Esophagus (tissue), 2 donors: ENCODE measurements around the gene KLC1. TPM values are rescaled to one million over a fixed set of nuclear protein-coding genes. Genes with fewer than 3 reads are reported as not detected.

ENCODE experiments used
- H3K27ac ChIP-seq, 2 donors: one replicate each; pipeline ENCODE4 v1.5.1; 2013; ENCODE audit warnings: low read depth in 2 of 2, mild to moderate bottlenecking in 2 of 2, inconsistent platforms in 1 of 2, low read length in 1 of 2, moderate library complexity in 1 of 2
- H3K27me3 ChIP-seq, 2 donors: one replicate each; pipeline ENCODE4 v1.6.1; 2013; ENCODE audit warnings: low read length in 2 of 2, control low read depth in 1 of 2, mild to moderate bottlenecking in 1 of 2; ENCODE audit not compliant: insufficient read depth in 2 of 2, control insufficient read depth in 1 of 2
- H3K36me3 ChIP-seq, 2 donors: one replicate each; pipeline ENCODE4 v1.6.1; 2013; ENCODE audit warnings: low read length in 1 of 2; ENCODE audit not compliant: control insufficient read depth in 2 of 2, insufficient read depth in 2 of 2
- H3K4me1 ChIP-seq, 2 donors: one replicate each; pipeline ENCODE4 v1.6.1; 2013; ENCODE audit warnings: low read length in 1 of 2; ENCODE audit not compliant: control insufficient read depth in 2 of 2, insufficient read depth in 2 of 2
- H3K4me3 ChIP-seq, 2 donors: one replicate each; pipeline ENCODE4 v1.5.1; 2013; ENCODE audit warnings: low read length in 2 of 2, mild to moderate bottlenecking in 2 of 2, low read depth in 1 of 2, moderate library complexity in 1 of 2
- H3K9me3 ChIP-seq, 2 donors: one replicate each; pipeline ENCODE4 v1.6.1; 2013; ENCODE audit warnings: mild to moderate bottlenecking in 2 of 2, low read depth in 1 of 2, low read length in 1 of 2, moderate library complexity in 1 of 2; ENCODE audit not compliant: control insufficient read depth in 2 of 2, insufficient read depth in 1 of 2
- WGBS, 2 donors: extraction: QIAGEN DNeasy Blood & Tissue Kit; methylation state at CpG; one replicate each; pipeline ENCODE4 v1.1.7; 2013; 5-methylcytosine and 5-hydroxymethylcytosine counted together
- polyA plus RNA-seq, 2 donors: library from polyadenylated mRNA; stranded (reverse); fragments of 200-250 nt; gene quantifications; one replicate each; pipeline ENCODE4 v1.2.3, GENCODE V29; 2013
- donor health status: healthy with polysubstance abuse.
- donor health status: Bipolar disorder and iron deficiency.

The KLC1 gene
- polyA plus RNA-seq, 2 donors = 69.8 to 102 TPM

- Histone ChIP-seq H3K4me1 (peaks cover 17 to 43% of the 10 kb centered on the region in 2 donors), H3K36me3 (peaks cover 0 to 16% of the 10 kb centered on the region in 2 donors)
Observed at GRCh38 chr14:103721334-103722120, 92.5 kb downstream of the KLC1 start.

GRCh38 chr14:103723748-103724081 lies 94.7 kb downstream of the KLC1 start:
- Histone ChIP-seq H3K36me3 (peaks cover 0 to 23% of the 10 kb centered on the region in 2 donors), H3K27me3 (no peaks in the 10 kb centered on the region), H3K9me3 (no peaks in the 10 kb centered on the region), H3K4me1 (peaks cover 17 to 44% of the 10 kb centered on the region in 2 donors), H3K4me3 (no peak overlapping the region), H3K27ac (peak overlapping the region; percentile 63 to 73)
- WGBS, 2 donors = 76 to 81% methylated on average over 7 of the region's 7 CpGs

More at GRCh38 chr14:103721334-103722120, 92.5 kb downstream of the KLC1 start:
- Histone ChIP-seq H3K27me3 (no peaks in the 10 kb centered on the region), H3K4me3 (no peak overlapping the region), H3K27ac (peak overlapping the region; percentile 11 to 66), H3K9me3 (no peaks in the 10 kb centered on the region)
- 79 to 84% methylated on average over 26 of the region's 26 CpGs for WGBS, 2 donors

DNA sequence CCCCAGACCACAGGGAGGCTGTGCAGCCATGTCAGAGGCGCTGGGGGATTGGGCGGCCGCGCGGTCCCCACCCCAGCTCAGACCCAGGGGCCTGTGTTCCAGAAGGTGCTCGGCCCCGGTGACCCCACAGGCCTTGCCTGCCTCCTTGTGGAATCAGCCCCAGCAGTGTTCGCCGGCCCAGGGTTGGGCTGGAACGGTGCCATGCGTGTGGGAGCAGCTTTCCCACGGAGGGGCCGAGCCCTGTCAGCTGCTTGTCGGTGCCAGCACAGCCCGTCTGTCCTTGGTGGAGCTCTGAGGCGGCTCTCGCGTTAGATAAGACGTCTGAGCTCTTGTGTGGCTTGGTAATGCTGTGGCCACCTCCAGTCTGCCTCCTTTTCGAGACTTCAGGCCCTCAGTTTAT lies 95.1 kb downstream of the KLC1 start:
- H3K4me1 ChIP-seq = peaks cover 17 to 42% of the 10 kb centered on the region in 2 donors
- peaks cover 0 to 27% of the 10 kb centered on the region in 2 donors for H3K36me3 ChIP-seq
- H3K4me3 ChIP-seq = no peak overlapping the region
- H3K27me3 ChIP-seq = no peaks in the 10 kb centered on the region
- no peaks in the 10 kb centered on the region for H3K9me3 ChIP-seq
- peak overlapping the region; percentile 63 to 73 for H3K27ac ChIP-seq
- WGBS, 2 donors = 35 to 43% methylated on average over 20 of the region's 20 CpGs

DNA sequence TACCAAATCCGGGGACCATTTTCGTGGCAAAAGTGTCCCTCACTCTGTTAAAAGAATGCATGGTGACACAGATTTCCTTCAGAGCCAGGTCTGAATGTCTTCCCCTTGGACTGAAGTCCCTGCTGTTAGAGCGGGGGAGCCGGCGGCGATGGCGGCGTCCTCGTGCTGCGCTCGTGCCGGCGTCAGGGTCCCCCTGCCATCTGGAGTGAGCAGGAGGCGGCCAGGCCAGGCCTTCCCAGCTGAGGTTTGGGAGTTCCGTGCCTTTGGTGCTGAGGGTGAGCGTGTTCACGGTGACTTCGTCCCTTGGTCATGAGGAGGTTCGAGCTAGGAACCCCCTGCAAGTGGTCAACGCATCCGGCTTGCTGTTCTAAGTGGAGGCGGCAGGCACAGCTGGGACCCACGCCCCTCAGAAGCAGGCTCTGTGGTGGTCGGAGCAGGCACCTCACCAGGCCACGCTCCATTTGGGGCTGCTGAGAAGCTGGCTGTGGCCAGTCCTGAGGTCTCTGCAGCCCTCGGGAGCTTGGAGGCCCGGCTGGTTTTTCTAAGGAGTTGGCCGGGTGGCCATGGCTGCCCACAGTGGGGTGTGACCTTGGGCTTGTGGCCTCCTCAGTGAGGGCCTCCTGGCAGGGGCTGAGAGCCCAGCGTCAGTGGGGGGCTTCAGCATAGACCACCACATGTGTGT lies 96.1 kb downstream of the KLC1 start:
- H3K36me3 ChIP-seq = peaks cover 4 to 36% of the 10 kb centered on the region in 2 donors
- WGBS, 2 donors = 92 to 94% methylated on average over 29 of the region's 29 CpGs
- H3K4me1 ChIP-seq = peaks cover 20 to 48% of the 10 kb centered on the region in 2 donors
- H3K9me3 ChIP-seq = no peaks in the 10 kb centered on the region
- no peaks in the 10 kb centered on the region for H3K27me3 ChIP-seq
- H3K27ac ChIP-seq = no peak overlapping the region
- no peak overlapping the region for H3K4me3 ChIP-seq

GRCh38 chr14:103725739-103726395 lies 96.9 kb downstream of the KLC1 start:
- WGBS, 2 donors = 86 to 88% methylated on average over 16 of the region's 16 CpGs
- Histone ChIP-seq H3K9me3 (no peaks in the 10 kb centered on the region), H3K36me3 (peaks cover 4 to 43% of the 10 kb centered on the region in 2 donors), H3K4me1 (peaks cover 25 to 55% of the 10 kb centered on the region in 2 donors), H3K4me3 (no peak overlapping the region), H3K27me3 (no peaks in the 10 kb centered on the region), H3K27ac (no peak overlapping the region)

DNA sequence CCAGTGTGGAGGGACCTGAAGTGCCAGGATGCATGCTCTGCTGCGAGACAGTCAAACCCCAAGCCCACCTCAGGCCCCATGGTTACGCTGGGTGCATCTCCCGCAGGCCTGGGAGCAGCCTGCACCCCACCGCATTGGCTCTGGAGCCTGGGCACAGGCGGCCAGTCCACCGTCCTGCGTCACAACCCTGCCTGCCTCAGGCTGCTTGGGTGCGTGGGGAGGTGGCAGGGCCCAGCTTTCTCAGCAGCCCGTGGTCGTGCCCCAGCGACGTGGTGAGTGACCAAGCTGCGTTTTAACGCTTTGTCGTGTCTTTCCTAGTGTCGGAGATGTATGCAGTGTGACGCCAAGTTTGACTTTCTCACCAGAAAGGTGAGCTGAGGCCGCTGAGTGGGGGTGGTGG lies 97.5 kb downstream of the KLC1 start:
- no peak overlapping the region for H3K27ac ChIP-seq
- peaks cover 4 to 43% of the 10 kb centered on the region in 2 donors for H3K36me3 ChIP-seq
- no peak overlapping the region for H3K4me3 ChIP-seq
- WGBS, 2 donors = 92 to 95% methylated on average over 18 of the region's 18 CpGs
- H3K4me1 ChIP-seq = peaks cover 20 to 52% of the 10 kb centered on the region in 2 donors
- no peaks in the 10 kb centered on the region for H3K9me3 ChIP-seq
- no peaks in the 10 kb centered on the region for H3K27me3 ChIP-seq

- WGBS, 2 donors = 77 to 80% methylated on average over 53 of the region's 53 CpGs
- H3K4me1 ChIP-seq = peaks cover 20 to 52% of the 10 kb centered on the region in 2 donors
- H3K36me3 ChIP-seq = peaks cover 4 to 48% of the 10 kb centered on the region in 2 donors
Observed at GRCh38 chr14:103727313-103727980, 98.4 kb downstream of the KLC1 start.

DNA sequence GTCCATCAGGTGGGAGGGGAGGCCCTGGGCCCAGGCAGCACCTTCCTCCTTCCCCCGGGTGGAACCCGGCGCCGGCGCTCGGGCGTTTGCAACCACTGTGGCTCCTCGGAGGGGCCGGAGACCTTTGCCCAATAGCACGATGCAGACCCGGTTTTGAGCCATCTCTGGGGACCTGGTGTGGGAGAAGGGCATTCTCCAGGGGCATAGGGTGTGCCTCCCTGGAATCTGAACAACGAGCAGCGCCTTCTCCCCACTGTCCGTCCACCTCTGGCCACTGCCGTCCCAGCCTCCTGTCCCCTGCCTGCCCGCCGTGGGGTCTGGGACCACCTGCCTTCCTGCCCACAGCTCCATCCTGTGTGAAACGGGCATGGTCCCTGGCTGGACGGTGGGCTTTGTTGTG lies 99.1 kb downstream of the KLC1 start:
- no peaks in the 10 kb centered on the region for H3K27me3 ChIP-seq
- peak overlapping the region in 1 of 2 donors; percentile 56 for H3K27ac ChIP-seq
- peaks cover 22 to 50% of the 10 kb centered on the region in 2 donors for H3K4me1 ChIP-seq
- no peaks in the 10 kb centered on the region for H3K9me3 ChIP-seq
- WGBS, 2 donors = 88 to 89% methylated on average over 19 of the region's 19 CpGs
- H3K36me3 ChIP-seq = peaks cover 8 to 52% of the 10 kb centered on the region in 2 donors
- no peak overlapping the region for H3K4me3 ChIP-seq

More at GRCh38 chr14:103727313-103727980, 98.4 kb downstream of the KLC1 start:
- Histone ChIP-seq H3K27me3 (no peaks in the 10 kb centered on the region), H3K9me3 (no peaks in the 10 kb centered on the region), H3K4me3 (no peak overlapping the region), H3K27ac (no peak overlapping the region)

DNA sequence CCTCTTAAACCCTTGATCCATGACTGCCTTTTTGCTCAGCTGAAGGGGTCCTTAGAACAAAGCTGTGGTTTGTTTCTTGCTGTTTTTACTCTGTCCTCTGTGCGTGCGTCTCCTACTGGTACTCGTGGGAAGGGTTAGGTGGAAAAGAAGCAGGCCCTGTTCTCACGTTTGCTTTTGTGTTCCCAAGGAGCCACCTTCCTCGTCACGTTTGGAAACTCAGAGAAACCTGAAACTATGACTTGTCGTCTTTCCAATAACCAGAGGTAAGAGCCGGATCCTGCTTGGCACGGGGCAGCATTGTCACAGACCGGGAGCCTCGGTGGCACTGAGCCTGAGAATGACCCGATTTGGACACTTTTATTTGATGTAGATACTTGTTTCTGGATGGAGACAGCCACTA lies 99.7 kb downstream of the KLC1 start:
- Histone ChIP-seq H3K4me3 (no peak overlapping the region), H3K27me3 (no peaks in the 10 kb centered on the region), H3K36me3 (peaks cover 8 to 52% of the 10 kb centered on the region in 2 donors), H3K4me1 (peaks cover 19 to 51% of the 10 kb centered on the region in 2 donors), H3K9me3 (no peaks in the 10 kb centered on the region), H3K27ac (peak overlapping the region; percentile 58 to 90)
- 50 to 51% methylated on average over 12 of the region's 12 CpGs for WGBS, 2 donors
